ENCODE data around the gene FBN1.

FBN1 gene

GRCh38 chr15:48426941-48427340 is 218.6 kb downstream of the FBN1 start:
- DNase-seq (ENCODE audit: low read depth): no peak

- no peak for DNase-seq (ENCODE audit: low read depth)
These were observed 219.5 kb downstream of the FBN1 start for GRCh38 chr15:48426044-48426443.

- no peak for DNase-seq (ENCODE audit: low read depth)
These were observed 220.5 kb downstream of the FBN1 start for GRCh38 chr15:48425051-48425450.

GRCh38 chr15:48423896-48424475 is 221.5 kb downstream of the FBN1 start:
- DNase-seq (ENCODE audit: low read depth): no peak

GRCh38 chr15:48423342-48423741 is 222.2 kb downstream of the FBN1 start:
- no peak for DNase-seq (ENCODE audit: low read depth)

- peak; percentile 67 for DNase-seq (ENCODE audit: low read depth)
These were observed 223.1 kb downstream of the FBN1 start for GRCh38 chr15:48422401-48422800.

- no peak for DNase-seq (ENCODE audit: low read depth)
These were observed 224.1 kb downstream of the FBN1 start for GRCh38 chr15:48421362-48421761.

GRCh38 chr15:48419896-48420295 is 225.6 kb downstream of the FBN1 start:
- no peak for DNase-seq (ENCODE audit: low read depth)

GRCh38 chr15:48418343-48418742 is 227.2 kb downstream of the FBN1 start:
- no peak for DNase-seq (ENCODE audit: low read depth)

GRCh38 chr15:48416301-48416700 is 229.2 kb downstream of the FBN1 start:
- DNase-seq (ENCODE audit: low read depth): no peak

GRCh38 chr15:48415036-48415886 is 230.2 kb downstream of the FBN1 start:
- peak; percentile 40 for DNase-seq (ENCODE audit: low read depth)

- peak; percentile 92 for DNase-seq (ENCODE audit: low read depth)
These were observed 231.5 kb downstream of the FBN1 start for GRCh38 chr15:48414015-48414414.

- peak; percentile 98 for DNase-seq (ENCODE audit: low read depth)
These were observed 232.2 kb downstream of the FBN1 start for GRCh38 chr15:48413304-48413703.

GRCh38 chr15:48411971-48412591 is 233.4 kb downstream of the FBN1 start:
- DNase-seq (ENCODE audit: low read depth): peak; percentile 62

- no peak for DNase-seq (ENCODE audit: low read depth)
These were observed 235.9 kb downstream of the FBN1 start for GRCh38 chr15:48409623-48410022.

- peak; percentile 80 for DNase-seq (ENCODE audit: low read depth)
These were observed 237.2 kb downstream of the FBN1 start for GRCh38 chr15:48408327-48408726.

GRCh38 chr15:48407646-48408045 is 237.9 kb downstream of the FBN1 start:
- no peak for DNase-seq (ENCODE audit: low read depth)

- DNase-seq (ENCODE audit: low read depth): no peak
These were observed 238.6 kb downstream of the FBN1 start for GRCh38 chr15:48406911-48407310.

- DNase-seq (ENCODE audit: low read depth): no peak
These were observed 239.1 kb downstream of the FBN1 start for GRCh38 chr15:48406266-48406891.

- DNase-seq (ENCODE audit: low read depth): no peak
These were observed 242.9 kb downstream of the FBN1 start for GRCh38 chr15:48402427-48403177.

- DNase-seq (ENCODE audit: low read depth): peak; percentile 84
These were observed 245.4 kb downstream of the FBN1 start for GRCh38 chr15:48400086-48400485.

- no peak for DNase-seq (ENCODE audit: low read depth)
These were observed 247.7 kb downstream of the FBN1 start for GRCh38 chr15:48397841-48398240.
